ENCODE results near the gene SPCS3.

The SPCS3 gene

GRCh38 chr4:176319704-176320339 lies at the start of gene SPCS3:
SPCS3 (plus strand) TSS chr4:176319966; CDS start chr4:176320077, 111 bp downstream.
- no peak for TF ChIP-seq CTCF (IDR thresholded peaks at IDR 0.05; ENCODE audit: insufficient read depth, missing control alignments)
- DNase-seq (ENCODE audit: insufficient read length, low spot score) (peak; percentile 60), FAIRE-seq (no peak)

GRCh38 chr4:176270669-176271068 lies 49.1 kb upstream of the SPCS3 start:
- TF ChIP-seq CTCF (IDR thresholded peaks at IDR 0.05; ENCODE audit: insufficient read depth, missing control alignments): no peak
- FAIRE-seq (no peak), DNase-seq (ENCODE audit: insufficient read length, low spot score) (no peak)

GRCh38 chr4:176271749-176272148 lies 48.0 kb upstream of the SPCS3 start:
- FAIRE-seq (no peak), DNase-seq (ENCODE audit: insufficient read length, low spot score) (no peak)
- TF ChIP-seq CTCF (IDR thresholded peaks at IDR 0.05; ENCODE audit: insufficient read depth, missing control alignments): no peak

- FAIRE-seq (no peak), DNase-seq (ENCODE audit: insufficient read length, low spot score) (no peak)
- TF ChIP-seq CTCF (IDR thresholded peaks at IDR 0.05; ENCODE audit: insufficient read depth, missing control alignments): no peak
These were observed 47.0 kb upstream of the SPCS3 start for GRCh38 chr4:176272799-176273198.

GRCh38 chr4:176273736-176274135 lies 46.0 kb upstream of the SPCS3 start:
- no peak for TF ChIP-seq CTCF (IDR thresholded peaks at IDR 0.05; ENCODE audit: insufficient read depth, missing control alignments)
- FAIRE-seq (no peak), DNase-seq (ENCODE audit: insufficient read length, low spot score) (no peak)

- no peak for TF ChIP-seq CTCF (IDR thresholded peaks at IDR 0.05; ENCODE audit: insufficient read depth, missing control alignments)
- DNase-seq (ENCODE audit: insufficient read length, low spot score) (no peak), FAIRE-seq (no peak)
These were observed 45.3 kb upstream of the SPCS3 start for GRCh38 chr4:176274441-176274840.

GRCh38 chr4:176276710-176277109 lies 43.1 kb upstream of the SPCS3 start:
- TF ChIP-seq CTCF (IDR thresholded peaks at IDR 0.05; ENCODE audit: insufficient read depth, missing control alignments): no peak
- FAIRE-seq (no peak), DNase-seq (ENCODE audit: insufficient read length, low spot score) (no peak)
